Natural killer cell (primary cell): ENCODE data around the gene SPPL3. TPM values are rescaled to one million over a fixed set of nuclear protein-coding genes. Genes with fewer than 3 reads are reported as not detected.
A peak's percentile ranks its signal among the peaks of the same experiment; 100 is the strongest.

Experiments
- ATAC-seq, 3 donors: fragments of 150-1000 bp in 2 of 3; fragments of 200-7000 bp in 1 of 3; cut with Tn5 transposase; 1 replicate in 1 of 3; 2 replicates in 2 of 3; pipeline ENCODE4 v1.10.0; 2021; ENCODE audit warnings: mild to moderate bottlenecking in 2 of 3, moderate library complexity in 2 of 3
- DNase-seq, 2 donors: peaks; one replicate each; pipeline versions ENCODE4 v3.0.0 to v3.0.0-alpha.2; 2013 to 2021; ENCODE audit warnings: mixed read lengths in 1 of 2
- H3K27ac ChIP-seq: one replicate; pipeline ENCODE4 v1.5.1; 2013; ENCODE audit warnings: mild to moderate bottlenecking, low read length
- H3K27me3 ChIP-seq: one replicate; pipeline ENCODE4 v1.6.1; 2013; ENCODE audit warnings: low read length; ENCODE audit not compliant: control insufficient read depth, insufficient read depth
- H3K36me3 ChIP-seq: one replicate; pipeline ENCODE4 v1.6.1; 2013; ENCODE audit warnings: low read length; ENCODE audit not compliant: control insufficient read depth, insufficient read depth
- H3K4me1 ChIP-seq: one replicate; pipeline ENCODE4 v1.6.1; 2013; ENCODE audit warnings: low read length; ENCODE audit not compliant: control insufficient read depth, insufficient read depth
- H3K4me3 ChIP-seq: one replicate; pipeline ENCODE4 v1.5.1; 2013; ENCODE audit warnings: low read length
- H3K9me3 ChIP-seq: one replicate; pipeline ENCODE4 v1.6.1; 2013; ENCODE audit warnings: low read length; ENCODE audit not compliant: control insufficient read depth, insufficient read depth
- H3K27ac Mint-ChIP-seq, 2 donors: one replicate each; pipeline ENCODE4 v1.8.0; 2022; ENCODE audit warnings: mild to moderate bottlenecking in 2 of 2, mixed read lengths in 2 of 2, moderate library complexity in 1 of 2
- H3K27me3 Mint-ChIP-seq, 2 donors: one replicate each; pipeline ENCODE4 v1.8.0; 2022; ENCODE audit warnings: low read depth in 2 of 2, mixed read lengths in 2 of 2
- H3K36me3 Mint-ChIP-seq: one replicate; pipeline ENCODE4 v1.8.0; 2022; ENCODE audit warnings: mixed read lengths
- H3K4me1 Mint-ChIP-seq, 2 donors: one replicate each; pipeline ENCODE4 v1.8.0; 2022; ENCODE audit warnings: mixed read lengths in 2 of 2
- H3K4me3 Mint-ChIP-seq: one replicate; pipeline ENCODE4 v1.8.0; 2022; ENCODE audit warnings: mild to moderate bottlenecking, moderate library complexity, mixed read lengths
- H3K9me3 Mint-ChIP-seq, 2 donors: one replicate each; pipeline ENCODE4 v1.8.0; 2022; ENCODE audit warnings: mixed read lengths in 2 of 2
- WGBS: methylation state at CpG from one replicate; pipeline ENCODE4 v1.1.7; 2013; ENCODE audit warnings: missing lambda C conversion rate; ENCODE audit not compliant: insufficient coverage; 5-methylcytosine and 5-hydroxymethylcytosine counted together
- intact Hi-C: fragments of 100-400 bp; cut with micrococcal nuclease; formaldehyde crosslinking; loops from one replicate; pipeline ENCODE4 v1.14.2; 2022
- total RNA-seq, 4 donors: library from RNA; stranded (reverse); fragments of 120-200 nt in 1 of 4; gene quantifications; one replicate each; pipeline versions ENCODE4 v1.2.3 to v1.2.4, GENCODE V29; 2013 to 2022
- TF ChIP-seq, protein P1 (sequence below): fragments of 200-600 bp; IDR thresholded peaks from one replicate; pipeline ENCODE4 v1.8.0; 2022; ENCODE audit warnings: antibody characterized with exemption

The SPPL3 gene
- total RNA-seq, 3 donors from 2014 or later (not counting 1 experiment from before 2014, with no cell fraction given) = 31.5 to 40.2 (median 39.9) TPM

DNA sequence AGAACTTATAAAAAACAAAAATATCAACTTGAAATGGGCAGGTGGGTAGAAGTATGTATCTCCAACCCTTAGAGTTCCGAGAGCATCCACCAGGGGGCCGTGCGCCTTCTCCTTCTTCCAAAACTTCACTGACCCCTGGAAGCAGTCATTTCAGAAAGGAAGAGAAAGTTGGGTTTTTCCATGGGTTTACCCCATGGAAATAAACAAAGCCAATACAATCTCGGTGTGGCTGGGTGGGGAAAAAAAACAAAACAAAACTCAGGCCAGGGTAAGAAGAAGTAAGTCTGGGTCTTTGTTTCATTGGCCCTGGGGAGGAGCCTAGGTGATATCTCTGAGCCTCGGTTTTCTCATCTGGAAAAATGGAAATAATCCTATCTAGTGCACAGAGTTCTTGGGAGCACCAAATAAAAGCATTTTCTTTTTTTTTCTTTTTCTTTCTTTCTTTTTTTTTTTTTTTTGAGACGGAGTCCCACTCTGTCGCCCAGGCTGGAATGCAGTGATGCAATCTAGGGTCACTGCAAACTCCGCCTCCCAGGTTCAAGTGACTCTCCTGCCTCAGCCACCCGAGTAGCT lies 40.6 kb upstream of the SPPL3 start:
- H3K36me3 ChIP-seq = no peaks in the 10 kb centered on the region
- H3K4me3 ChIP-seq = no peak overlapping the region
- Mint-ChIP-seq H3K9me3 (no peaks in the 10 kb centered on the region), H3K27me3 (no peaks in the 10 kb centered on the region), H3K36me3 (no peaks in the 10 kb centered on the region), H3K27ac (no peak overlapping the region), H3K4me1 (no peaks in the 10 kb centered on the region), H3K4me3 (no peak overlapping the region)
- no peaks in the 10 kb centered on the region for H3K4me1 ChIP-seq
- no peaks in the 10 kb centered on the region for H3K9me3 ChIP-seq
- no peaks in the 10 kb centered on the region for H3K27me3 ChIP-seq
- no peak overlapping the region for H3K27ac ChIP-seq
- ATAC-seq = peak; percentile 44 to 75 (median 69)
- WGBS = 78% methylated on average over 6 of the region's 9 CpGs
- intact Hi-C loops = loop anchor here (1.0 kb wide), 1 partner anchor 166 kb away; no protein-coding TSS in a partner anchor
- peak; percentile 57 to 77 for DNase-seq
- TF ChIP-seq, protein P1, sequence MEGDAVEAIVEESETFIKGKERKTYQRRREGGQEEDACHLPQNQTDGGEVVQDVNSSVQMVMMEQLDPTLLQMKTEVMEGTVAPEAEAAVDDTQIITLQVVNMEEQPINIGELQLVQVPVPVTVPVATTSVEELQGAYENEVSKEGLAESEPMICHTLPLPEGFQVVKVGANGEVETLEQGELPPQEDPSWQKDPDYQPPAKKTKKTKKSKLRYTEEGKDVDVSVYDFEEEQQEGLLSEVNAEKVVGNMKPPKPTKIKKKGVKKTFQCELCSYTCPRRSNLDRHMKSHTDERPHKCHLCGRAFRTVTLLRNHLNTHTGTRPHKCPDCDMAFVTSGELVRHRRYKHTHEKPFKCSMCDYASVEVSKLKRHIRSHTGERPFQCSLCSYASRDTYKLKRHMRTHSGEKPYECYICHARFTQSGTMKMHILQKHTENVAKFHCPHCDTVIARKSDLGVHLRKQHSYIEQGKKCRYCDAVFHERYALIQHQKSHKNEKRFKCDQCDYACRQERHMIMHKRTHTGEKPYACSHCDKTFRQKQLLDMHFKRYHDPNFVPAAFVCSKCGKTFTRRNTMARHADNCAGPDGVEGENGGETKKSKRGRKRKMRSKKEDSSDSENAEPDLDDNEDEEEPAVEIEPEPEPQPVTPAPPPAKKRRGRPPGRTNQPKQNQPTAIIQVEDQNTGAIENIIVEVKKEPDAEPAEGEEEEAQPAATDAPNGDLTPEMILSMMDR = peak; percentile 78

DNA sequence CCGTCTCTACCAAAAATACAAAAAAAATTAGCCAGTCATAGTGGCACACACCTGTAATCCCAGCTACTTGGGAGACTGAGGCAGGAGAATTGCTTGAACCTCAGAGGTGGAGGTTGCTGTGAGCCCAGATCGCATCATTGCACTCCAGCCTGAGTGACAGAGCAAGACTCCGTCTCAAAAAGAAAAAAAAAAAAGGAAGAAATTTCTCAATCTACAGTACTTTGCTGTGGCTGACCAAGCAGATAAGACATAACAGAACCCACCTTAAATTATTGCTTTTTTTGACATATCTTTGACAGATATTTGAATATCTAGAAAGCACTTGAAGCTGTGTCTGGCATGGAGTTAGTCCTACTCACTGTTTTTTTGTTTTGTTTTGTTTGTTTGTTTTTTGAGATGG lies 39.3 kb upstream of the SPPL3 start:
- no peaks in the 10 kb centered on the region for H3K9me3 Mint-ChIP-seq
- no peaks in the 10 kb centered on the region for H3K27me3 ChIP-seq
- ATAC-seq (no peak), DNase-seq (no peak)
- no peak overlapping the region for H3K4me3 ChIP-seq
- H3K36me3 ChIP-seq = no peaks in the 10 kb centered on the region
- no peaks in the 10 kb centered on the region for H3K4me1 Mint-ChIP-seq
- TF ChIP-seq, protein P1 = no peak
- peaks cover 2% of the 10 kb centered on the region for H3K4me1 ChIP-seq
- H3K27ac Mint-ChIP-seq = no peak overlapping the region
- peaks cover 0 to 2% of the 10 kb centered on the region in 2 donors for H3K27me3 Mint-ChIP-seq
- intact Hi-C loops = no loop called here
- H3K9me3 ChIP-seq = no peaks in the 10 kb centered on the region
- no peaks in the 10 kb centered on the region for H3K36me3 Mint-ChIP-seq
- 83% methylated on average over 2 of the region's 3 CpGs for WGBS
- H3K27ac ChIP-seq = no peak overlapping the region
- H3K4me3 Mint-ChIP-seq = no peak overlapping the region

DNA sequence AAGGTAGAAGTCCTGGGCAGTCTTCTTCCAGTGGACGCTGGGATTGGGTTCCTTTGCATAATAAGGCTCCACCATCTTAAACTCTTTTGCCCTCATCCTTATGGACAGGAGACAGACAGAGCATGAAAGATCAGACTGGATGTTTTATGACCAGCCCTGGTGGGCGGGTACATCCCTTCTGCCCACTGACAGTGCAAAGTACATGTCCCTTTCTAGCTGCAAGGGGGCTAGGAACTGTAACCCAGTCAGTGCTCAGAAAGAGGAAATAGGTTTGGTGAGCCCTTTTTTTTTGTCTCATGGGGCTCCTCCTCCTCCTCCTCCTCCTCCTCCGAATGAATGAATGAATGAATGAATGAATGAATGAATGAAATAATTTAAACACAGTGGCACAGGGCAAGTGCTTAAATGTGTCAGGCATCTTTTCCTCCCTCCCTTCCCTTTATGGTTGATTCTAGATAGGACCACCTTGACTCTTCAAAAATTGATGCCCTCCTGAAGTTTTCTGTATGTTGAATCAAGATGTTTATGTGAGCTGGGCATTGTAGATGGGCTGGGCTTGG lies 37.8 kb upstream of the SPPL3 start:
- H3K36me3 Mint-ChIP-seq = no peaks in the 10 kb centered on the region
- intact Hi-C loops = no loop called here
- no peaks in the 10 kb centered on the region for H3K36me3 ChIP-seq
- no peak overlapping the region for H3K27ac Mint-ChIP-seq
- no peak overlapping the region for H3K4me3 ChIP-seq
- DNase-seq = no peak
- TF ChIP-seq, protein P1 = no peak
- no peaks in the 10 kb centered on the region for H3K4me1 Mint-ChIP-seq
- no peak overlapping the region for H3K4me3 Mint-ChIP-seq
- no peak overlapping the region for H3K27ac ChIP-seq
- no peaks in the 10 kb centered on the region for H3K27me3 ChIP-seq
- 83% methylated on average over 2 of the region's 3 CpGs for WGBS
- H3K9me3 ChIP-seq = no peaks in the 10 kb centered on the region
- no peaks in the 10 kb centered on the region for H3K9me3 Mint-ChIP-seq
- H3K27me3 Mint-ChIP-seq = peaks cover 0 to 6% of the 10 kb centered on the region in 2 donors
- no peak for ATAC-seq
- H3K4me1 ChIP-seq = peaks cover 2% of the 10 kb centered on the region

DNA sequence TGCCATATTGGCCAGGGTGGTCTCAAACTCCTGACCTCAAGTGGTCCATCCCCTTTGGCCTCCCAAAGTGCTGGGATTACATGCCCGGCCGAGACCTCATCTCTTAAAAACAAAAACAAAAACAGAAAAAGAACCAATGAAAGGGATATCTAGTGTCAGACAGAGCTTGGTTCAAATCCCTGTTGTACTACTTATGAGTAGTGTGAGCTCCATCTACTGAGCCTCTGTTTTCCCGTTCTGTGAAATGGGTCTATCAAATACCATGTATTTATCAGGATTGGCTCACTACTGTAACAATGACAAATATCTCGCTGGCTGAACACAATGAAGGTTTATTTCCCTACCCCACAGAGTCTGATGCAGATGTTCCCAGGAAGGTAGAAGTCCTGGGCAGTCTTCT lies 37.3 kb upstream of the SPPL3 start:
- H3K4me3 Mint-ChIP-seq = no peak overlapping the region
- intact Hi-C loops = no loop called here

More for the DNA sequence above, 37.3 kb upstream of the SPPL3 start:
- TF ChIP-seq, protein P1 = no peak
- Mint-ChIP-seq H3K4me1 (peaks cover 0 to 2% of the 10 kb centered on the region in 2 donors), H3K27me3 (peaks cover 0 to 6% of the 10 kb centered on the region in 2 donors), H3K9me3 (no peaks in the 10 kb centered on the region), H3K36me3 (no peaks in the 10 kb centered on the region), H3K27ac (no peak overlapping the region)
- Histone ChIP-seq H3K4me3 (no peak overlapping the region), H3K9me3 (no peaks in the 10 kb centered on the region), H3K4me1 (peaks cover 2% of the 10 kb centered on the region), H3K36me3 (no peaks in the 10 kb centered on the region), H3K27ac (no peak overlapping the region), H3K27me3 (no peaks in the 10 kb centered on the region)
- ATAC-seq = no peak
- WGBS = 98% methylated on average over 4 of the region's 4 CpGs
- no peak for DNase-seq
